GM21447 (cell line): ENCODE data around the gene KSR1.
"Not testable (repeated sequence)": the region's sequence is repeated elsewhere in the genome, so short reads cannot be mapped to it uniquely, and the experiment has no call there.

Experiments
- ATAC-seq: cut with Tn5 transposase; IDR thresholded peaks from one replicate; pipeline ENCODE4 v1.9.1; 2021; ENCODE audit not compliant: unreplicated experiment

The KSR1 gene

GRCh38 chr17:27651411-27652345 is 195.4 kb downstream of the KSR1 start:
- no peak for ATAC-seq

- not testable (repeated sequence) for ATAC-seq
Measured at GRCh38 chr17:27653449-27653971, 197.3 kb downstream of the KSR1 start.

- no peak for ATAC-seq
Measured at GRCh38 chr17:27654136-27654535, 197.9 kb downstream of the KSR1 start.

- ATAC-seq = peak; percentile 64
Measured at GRCh38 chr17:27654654-27655524, 198.6 kb downstream of the KSR1 start.

GRCh38 chr17:27655525-27656111 is 199.4 kb downstream of the KSR1 start:
- ATAC-seq = not testable (repeated sequence)

- ATAC-seq = not testable (repeated sequence)
Measured at GRCh38 chr17:27656620-27657019, 200.4 kb downstream of the KSR1 start.

- no peak for ATAC-seq
Measured at GRCh38 chr17:27657620-27658019, 201.4 kb downstream of the KSR1 start.

- ATAC-seq = no peak
Measured at GRCh38 chr17:27659683-27660082, 203.4 kb downstream of the KSR1 start.

- ATAC-seq = no peak
Measured at GRCh38 chr17:27660436-27660835, 204.2 kb downstream of the KSR1 start.

- ATAC-seq = no peak
Measured at GRCh38 chr17:27663936-27664605, 207.8 kb downstream of the KSR1 start.

- no peak for ATAC-seq
Measured at GRCh38 chr17:27664606-27664965, 208.3 kb downstream of the KSR1 start.

GRCh38 chr17:27665549-27665948 is 209.3 kb downstream of the KSR1 start:
- no peak for ATAC-seq

GRCh38 chr17:27666270-27666669 is 210.0 kb downstream of the KSR1 start:
- ATAC-seq = not testable (repeated sequence)

GRCh38 chr17:27666831-27667560 is 210.7 kb downstream of the KSR1 start:
- ATAC-seq = no peak

- no peak for ATAC-seq
Measured at GRCh38 chr17:27667656-27668487, 211.6 kb downstream of the KSR1 start.

- no peak for ATAC-seq
Measured at GRCh38 chr17:27668488-27668823, 212.2 kb downstream of the KSR1 start.

- no peak for ATAC-seq
Measured at GRCh38 chr17:27669136-27669535, 212.9 kb downstream of the KSR1 start.

GRCh38 chr17:27669850-27670249 is 213.6 kb downstream of the KSR1 start:
- ATAC-seq = no peak
